ENCODE results near the gene HPSE2.
A peak's percentile ranks its signal among the peaks of the same experiment; 100 is the strongest.

Gene HPSE2

DNA sequence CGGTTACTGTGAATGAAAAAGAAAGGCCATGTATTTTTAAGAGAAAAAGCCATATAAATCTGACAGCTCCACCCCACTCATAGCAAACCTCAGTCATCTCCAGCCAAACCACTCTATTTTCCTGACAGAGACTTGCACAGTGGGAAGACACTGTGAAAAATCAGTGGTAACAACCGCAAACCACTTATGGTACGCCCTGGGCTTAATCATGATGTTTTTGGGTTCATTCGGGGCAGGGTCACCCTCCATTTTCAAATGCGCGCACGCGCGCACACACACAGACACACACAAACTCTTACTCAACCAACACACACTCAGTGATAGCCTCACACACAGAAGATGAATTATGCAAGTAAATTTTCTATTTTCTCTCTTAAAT lies 706.9 kb downstream of the HPSE2 start:
- DNase-seq (ENCODE audit: extremely low read depth, low read depth): no peak
- TF ChIP-seq, protein P1, sequence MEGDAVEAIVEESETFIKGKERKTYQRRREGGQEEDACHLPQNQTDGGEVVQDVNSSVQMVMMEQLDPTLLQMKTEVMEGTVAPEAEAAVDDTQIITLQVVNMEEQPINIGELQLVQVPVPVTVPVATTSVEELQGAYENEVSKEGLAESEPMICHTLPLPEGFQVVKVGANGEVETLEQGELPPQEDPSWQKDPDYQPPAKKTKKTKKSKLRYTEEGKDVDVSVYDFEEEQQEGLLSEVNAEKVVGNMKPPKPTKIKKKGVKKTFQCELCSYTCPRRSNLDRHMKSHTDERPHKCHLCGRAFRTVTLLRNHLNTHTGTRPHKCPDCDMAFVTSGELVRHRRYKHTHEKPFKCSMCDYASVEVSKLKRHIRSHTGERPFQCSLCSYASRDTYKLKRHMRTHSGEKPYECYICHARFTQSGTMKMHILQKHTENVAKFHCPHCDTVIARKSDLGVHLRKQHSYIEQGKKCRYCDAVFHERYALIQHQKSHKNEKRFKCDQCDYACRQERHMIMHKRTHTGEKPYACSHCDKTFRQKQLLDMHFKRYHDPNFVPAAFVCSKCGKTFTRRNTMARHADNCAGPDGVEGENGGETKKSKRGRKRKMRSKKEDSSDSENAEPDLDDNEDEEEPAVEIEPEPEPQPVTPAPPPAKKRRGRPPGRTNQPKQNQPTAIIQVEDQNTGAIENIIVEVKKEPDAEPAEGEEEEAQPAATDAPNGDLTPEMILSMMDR (IDR thresholded peaks at IDR 0.05; ENCODE audit: low read depth, low read length, missing control alignments): no peak
- no peak overlapping the region for H3K4me3 ChIP-seq (replicated peaks; ENCODE audit: low read depth, low read length)

DNA sequence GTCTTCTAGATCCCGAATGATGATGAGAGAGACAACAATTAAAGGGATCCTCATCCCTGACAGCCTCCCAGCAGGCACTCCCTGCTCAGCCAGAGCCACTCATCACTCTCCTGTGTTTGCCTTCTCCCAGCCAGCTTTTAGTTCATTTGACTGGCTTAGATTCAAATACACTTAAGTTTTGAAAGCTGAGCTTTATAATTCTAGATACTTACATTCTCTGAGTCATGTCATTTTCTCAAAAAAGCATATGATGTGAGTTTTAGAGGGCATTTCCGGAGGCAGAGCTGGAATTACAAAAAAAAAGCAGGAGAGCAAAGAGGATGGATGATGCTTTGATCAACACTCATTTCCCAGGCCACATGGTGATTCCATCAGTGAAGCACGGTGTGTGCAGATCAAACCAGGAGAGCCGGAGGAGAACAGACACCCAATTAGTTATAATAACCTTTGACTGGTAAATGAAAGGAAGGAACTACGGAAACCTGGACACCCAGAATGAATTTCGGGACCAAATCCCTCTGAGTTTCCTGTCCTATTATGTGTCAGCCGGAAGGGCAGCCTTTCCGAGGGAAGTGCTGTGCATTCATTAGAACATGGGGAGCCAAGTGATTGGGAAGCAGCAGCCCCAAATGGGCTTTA lies 707.4 kb downstream of the HPSE2 start:
- TF ChIP-seq, protein P1 (IDR thresholded peaks at IDR 0.05; ENCODE audit: low read depth, low read length, missing control alignments): no peak
- no peak overlapping the region for H3K4me3 ChIP-seq (replicated peaks; ENCODE audit: low read depth, low read length)
- DNase-seq (ENCODE audit: extremely low read depth, low read depth): peak; percentile 10

DNA sequence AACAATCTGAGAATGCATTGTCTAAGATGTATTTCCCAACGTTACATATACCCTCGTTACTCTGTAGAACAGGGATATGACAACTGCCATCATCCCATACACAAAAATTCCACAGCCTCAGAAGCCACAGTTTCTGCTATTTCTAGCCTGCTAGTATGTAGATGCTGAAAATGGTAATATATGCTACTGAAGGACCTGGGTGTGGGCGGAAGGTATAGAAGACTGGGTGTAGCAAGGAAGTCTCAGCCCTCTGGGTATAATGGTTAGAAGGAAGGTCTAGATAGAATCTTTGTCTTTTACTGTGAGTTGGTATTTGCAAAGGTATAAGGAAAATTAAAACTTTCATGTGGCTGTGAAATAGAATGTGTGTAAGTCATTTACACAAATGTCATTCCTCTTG lies 709.7 kb downstream of the HPSE2 start:
- no peak overlapping the region for H3K4me3 ChIP-seq (replicated peaks; ENCODE audit: low read depth, low read length)
- DNase-seq (ENCODE audit: extremely low read depth, low read depth): no peak
- TF ChIP-seq, protein P1 (IDR thresholded peaks at IDR 0.05; ENCODE audit: low read depth, low read length, missing control alignments): no peak

- no peak overlapping the region for H3K4me3 ChIP-seq (replicated peaks; ENCODE audit: low read depth, low read length)
- no peak for DNase-seq (ENCODE audit: extremely low read depth, low read depth)
- TF ChIP-seq, protein P1 (IDR thresholded peaks at IDR 0.05; ENCODE audit: low read depth, low read length, missing control alignments): no peak
These were observed 711.5 kb downstream of the HPSE2 start for GRCh38 chr10:98524124-98524523.

GRCh38 chr10:98519841-98520240 lies 715.8 kb downstream of the HPSE2 start:
- TF ChIP-seq, protein P1 (IDR thresholded peaks at IDR 0.05; ENCODE audit: low read depth, low read length, missing control alignments): no peak
- DNase-seq (ENCODE audit: extremely low read depth, low read depth): no peak
- H3K4me3 ChIP-seq (replicated peaks; ENCODE audit: low read depth, low read length): no peak overlapping the region

- TF ChIP-seq, protein P1 (IDR thresholded peaks at IDR 0.05; ENCODE audit: low read depth, low read length, missing control alignments): no peak
- DNase-seq (ENCODE audit: extremely low read depth, low read depth): no peak
- H3K4me3 ChIP-seq (replicated peaks; ENCODE audit: low read depth, low read length): no peak overlapping the region
These were observed 718.0 kb downstream of the HPSE2 start for GRCh38 chr10:98517672-98518071.

GRCh38 chr10:98516352-98516751 lies 719.3 kb downstream of the HPSE2 start:
- no peak for DNase-seq (ENCODE audit: extremely low read depth, low read depth)

More at GRCh38 chr10:98516352-98516751, 719.3 kb downstream of the HPSE2 start:
- no peak overlapping the region for H3K4me3 ChIP-seq (replicated peaks; ENCODE audit: low read depth, low read length)
- TF ChIP-seq, protein P1 (IDR thresholded peaks at IDR 0.05; ENCODE audit: low read depth, low read length, missing control alignments): no peak

All from HFF-Myc (cell line).